Stromal cell of bone marrow (primary cell): Measurements from ENCODE around the gene SCN9A.
"Not testable (repeated sequence)": the region's sequence is repeated elsewhere in the genome, so short reads cannot be mapped to it uniquely, and the experiment has no call there.

Experiments
- DNase-seq: peaks from one replicate; pipeline ENCODE4 v3.0.0-alpha.2; 2012; ENCODE audit warnings: low read depth

The SCN9A gene

GRCh38 chr2:166375736-166376487, at the start of gene SCN9A:
Gene SCN9A (minus strand): TSS chr2:166375944. CDS start chr2:166311756, 64,188 bp downstream.
- peak; percentile 16 for DNase-seq

- DNase-seq = no peak
Observed at GRCh38 chr2:166424841-166425240, 49.1 kb upstream of the SCN9A start.

GRCh38 chr2:166419616-166419934, 43.8 kb upstream of the SCN9A start:
- DNase-seq = peak; percentile 20

GRCh38 chr2:166418853-166419615, 43.3 kb upstream of the SCN9A start:
- no peak for DNase-seq

GRCh38 chr2:166417669-166418068, 41.9 kb upstream of the SCN9A start:
- peak; percentile 45 for DNase-seq

- no peak for DNase-seq
Observed at GRCh38 chr2:166413255-166413654, 37.5 kb upstream of the SCN9A start.

- no peak for DNase-seq
Observed at GRCh38 chr2:166411473-166412230, 35.9 kb upstream of the SCN9A start.

- peak; percentile 66 for DNase-seq
Observed at GRCh38 chr2:166410828-166411472, 35.2 kb upstream of the SCN9A start.

- not testable (repeated sequence) for DNase-seq
Observed at GRCh38 chr2:166407746-166408145, 32.0 kb upstream of the SCN9A start.

- no peak for DNase-seq
Observed at GRCh38 chr2:166406374-166406773, 30.6 kb upstream of the SCN9A start.

- no peak for DNase-seq
Observed at GRCh38 chr2:166405569-166405926, 29.8 kb upstream of the SCN9A start.

GRCh38 chr2:166404831-166405568, 29.3 kb upstream of the SCN9A start:
- DNase-seq = no peak

- DNase-seq = no peak
Observed at GRCh38 chr2:166394245-166394644, 18.5 kb upstream of the SCN9A start.

- no peak for DNase-seq
Observed at GRCh38 chr2:166393008-166393407, 17.3 kb upstream of the SCN9A start.

GRCh38 chr2:166388481-166389070, 12.8 kb upstream of the SCN9A start:
- DNase-seq = no peak

GRCh38 chr2:166385313-166385712, 9.6 kb upstream of the SCN9A start:
- no peak for DNase-seq

GRCh38 chr2:166384774-166385173, 9.0 kb upstream of the SCN9A start:
- peak; percentile 7 for DNase-seq

- DNase-seq = no peak
Observed at GRCh38 chr2:166382448-166382847, 6.7 kb upstream of the SCN9A start.

- no peak for DNase-seq
Observed at GRCh38 chr2:166380615-166381014, 4.9 kb upstream of the SCN9A start.

GRCh38 chr2:166376873-166377272, 1.1 kb upstream of the SCN9A start:
- no peak for DNase-seq

GRCh38 chr2:166376488-166376828, 714 bp upstream of the SCN9A start:
- no peak for DNase-seq
